K562 (cell line): ENCODE data around the gene SULT1C4. TPM values are rescaled to one million over a fixed set of nuclear protein-coding genes. Genes with fewer than 3 reads are reported as not detected.

Source experiments
- ATF1 ChIP-seq, 2 experiments: fragments of 450-650 bp in 1 of 2; IDR thresholded peaks; 2 replicates each; pipeline ENCODE4 v1.6.1; 2016; ENCODE audit warnings: missing compliant biosample characterization in 1 of 2, missing genetic modification characterization in 1 of 2
- BCLAF1 ChIP-seq, 2 experiments: fragments of 450-650 bp in 1 of 2; IDR thresholded peaks; 2 replicates each; pipeline ENCODE4 v1.6.1; 2011 to 2017; ENCODE audit warnings: low read depth in 2 of 2, antibody characterized with exemption in 1 of 2, borderline replicate concordance in 1 of 2, low read length in 1 of 2, mild to moderate bottlenecking in 1 of 2, mixed read lengths in 1 of 2; ENCODE audit not compliant: control insufficient read depth in 1 of 2
- CBFA2T3 ChIP-seq: fragments of 450-650 bp; IDR thresholded peaks from 2 replicates; pipeline ENCODE4 v1.6.1; 2017
- CEBPB ChIP-seq: fragments of 450-650 bp; IDR thresholded peaks from 2 replicates; pipeline ENCODE4 v1.6.1; 2016; ENCODE audit warnings: missing genetic modification characterization, missing compliant biosample characterization
- CGGBP1 ChIP-seq: fragments of 250-450 bp; sonication (Bioruptor Pico); IDR thresholded peaks from 2 replicates; pipeline ENCODE4 v1.9.0; 2021; ENCODE audit warnings: mild to moderate bottlenecking
- CSDE1 ChIP-seq, 2 experiments: fragments of 450-650 bp; IDR thresholded peaks; 2 replicates each; pipeline ENCODE4 v1.6.1; 2016; ENCODE audit warnings: mild to moderate bottlenecking in 1 of 2
- ETS1 ChIP-seq: conservative IDR thresholded peaks from 2 replicates; pipeline ENCODE4 v1.6.1; 2011; ENCODE audit warnings: low read depth, mild to moderate bottlenecking, low read length; ENCODE audit not compliant: control insufficient read depth
- FOSL1 ChIP-seq: fragments of 200-800 bp; sonication (Bioruptor generic); conservative IDR thresholded peaks from 2 replicates; pipeline ENCODE4 v1.6.1; 2016; ENCODE audit warnings: missing genetic modification characterization, missing compliant biosample characterization
- FOXM1 ChIP-seq, 2 experiments: fragments of 450-650 bp in 1 of 2; sonication (generic) in 1 of 2; formaldehyde crosslinking in 1 of 2; IDR thresholded peaks; 2 replicates each; pipeline versions ENCODE4 v1.6.1 to v1.9.0; 2017 to 2022; ENCODE audit warnings: low read depth in 2 of 2, mild to moderate bottlenecking in 2 of 2, missing genetic modification reagents in 1 of 2, moderate library complexity in 1 of 2
- HLTF ChIP-seq: fragments of 450-650 bp; IDR thresholded peaks from 2 replicates; pipeline ENCODE4 v1.6.1; 2016
- HNRNPL ChIP-seq: fragments of 200-400 bp; formaldehyde crosslinking; IDR thresholded peaks from 2 replicates; pipeline ENCODE4 v1.6.1; 2017; ENCODE audit warnings: low read depth, mild to moderate bottlenecking, low read length
- MTA2 ChIP-seq: fragments of 450-650 bp; IDR thresholded peaks from 2 replicates; pipeline ENCODE4 v1.6.1; 2016; ENCODE audit warnings: low read depth
- MTF1 ChIP-seq: fragments of 250-450 bp; sonication (Bioruptor Pico); IDR thresholded peaks from 2 replicates; pipeline ENCODE4 v1.9.0; 2021; ENCODE audit warnings: moderate library complexity, mild to moderate bottlenecking, inconsistent platforms, borderline replicate concordance
- NFE2L1 ChIP-seq: fragments of 450-650 bp; IDR thresholded peaks from 2 replicates; pipeline ENCODE4 v1.6.1; 2016; ENCODE audit warnings: missing genetic modification characterization, low read depth, mild to moderate bottlenecking, missing compliant biosample characterization, moderate library complexity, borderline replicate concordance
- NFIC ChIP-seq: fragments of 450-650 bp; IDR thresholded peaks from 2 replicates; pipeline ENCODE4 v1.6.1; 2017; ENCODE audit warnings: mild to moderate bottlenecking, inconsistent platforms
- PKNOX1 ChIP-seq: fragments of 450-650 bp; IDR thresholded peaks from 2 replicates; pipeline ENCODE4 v1.6.1; 2016
- POLR2G ChIP-seq: fragments of 200-400 bp; formaldehyde crosslinking; IDR thresholded peaks from 2 replicates; pipeline ENCODE4 v1.6.1; 2017; ENCODE audit warnings: low read depth, mild to moderate bottlenecking, antibody characterized with exemption, low read length, moderate library complexity
- SNAPC5 ChIP-seq: fragments of 250-450 bp; sonication (Bioruptor Pico); IDR thresholded peaks from 2 replicates; pipeline ENCODE4 v1.8.0; 2021; ENCODE audit warnings: moderate library complexity, mild to moderate bottlenecking, inconsistent platforms
- SPI1 ChIP-seq: IDR thresholded peaks from 2 replicates; pipeline ENCODE4 v1.6.1; 2011; ENCODE audit warnings: low read depth, low read length, control low read depth, borderline replicate concordance
- TCF3 ChIP-seq: sonication (generic); formaldehyde crosslinking; IDR thresholded peaks from 2 replicates; pipeline ENCODE4 v1.4.0; 2020; ENCODE audit warnings: mild to moderate bottlenecking, missing genetic modification reagents
- TRIM24 ChIP-seq, 2 experiments: fragments of 450-650 bp; IDR thresholded peaks; 2 replicates each; pipeline ENCODE4 v1.6.1; 2016
- ZNF668 ChIP-seq: fragments of 250-450 bp; sonication (Bioruptor Pico); IDR thresholded peaks from 2 replicates; pipeline ENCODE4 v1.8.0; 2022; ENCODE audit warnings: mild to moderate bottlenecking, inconsistent platforms
- polyA plus RNA-seq, 8 experiments: library from polyadenylated mRNA; depleted of rRNA in 4 of 8; stranded (reverse) in 5 of 8; unstranded in 3 of 8; fragments of >200 nt; fragmentation: Nextera tagmentation in 2 of 8; fragmentation: Illumina TruSeq in 1 of 8; extraction: Ambion mirVana in 2 of 8; extraction: Trizol in 1 of 8; gene quantifications; 2 replicates each; pipeline versions ENCODE4 v1.2.1 to v1.2.3, GENCODE V29; 2011 to 2014; ENCODE audit warnings: inconsistent platforms in 1 of 8, missing spikeins in 1 of 8
- total RNA-seq, 7 experiments: library from RNA; depleted of rRNA in 6 of 7; stranded (reverse); fragments of >200 nt in 6 of 7; fragmentation: Illumina TruSeq in 2 of 7; extraction: Trizol in 2 of 7; gene quantifications; 2 replicates each; pipeline versions ENCODE4 v1.2.1 to v1.2.3, GENCODE V29; 2011 to 2021; ENCODE audit warnings: low replicate concordance in 1 of 7

Gene SULT1C4
- total and polyA plus RNA-seq, 9 of the 15 experiments (the other 6 are each of a cell fraction or from before 2014, with no cell fraction given) = 0.04 to 0.14 (median 0.09) TPM; not detected in 5

- TF ChIP-seq FOSL1 (peak; percentile 54), HLTF (no peak), TRIM24 (IDR thresholded peaks at IDR 0.05) (peak; percentile 51 to 66; a peak in 3 of 4 replicates), CBFA2T3 (peak; percentile 76), PKNOX1 (no peak), MTA2 (peak; percentile 53), MTF1 (CRISPR knock-in tag) (no peak), CEBPB (tag) (peak; percentile 61), POLR2G (peak; percentile 78), TCF3 (CRISPR knock-in tag) (peak; percentile 73), HNRNPL (0 out of 2 replicates have a peak, but pooled peaks have one; percentile 45), ATF1 (CRISPR knock-in tag; IDR thresholded peaks at IDR 0.05) (no peak), ATF1 (tag; IDR thresholded peaks at IDR 0.05) (peak; percentile 54; the same call in 1 of the 2 replicates), ETS1 (peak; percentile 38; the same call in 1 of the 2 replicates), NFE2L1 (no peak), BCLAF1 (IDR thresholded peaks at IDR 0.05; ENCODE audit: borderline replicate concordance in 1 of 2, control insufficient read depth in 1 of 2, low read depth in 2 of 2, low read length in 1 of 2) (peak in 1 of 2 experiments; percentile 98; a peak in 2 of 4 replicates), CSDE1 (IDR thresholded peaks at IDR 0.05) (peak in 1 of 2 experiments; percentile 69; a peak in 2 of 4 replicates), ZNF668 (CRISPR knock-in tag) (no peak), NFIC (0 out of 2 replicates have a peak, but pooled peaks have one; percentile 18), SPI1 (peak; percentile 38; the same call in 1 of the 2 replicates), CGGBP1 (CRISPR knock-in tag) (peak; percentile 76; the same call in 1 of the 2 replicates), FOXM1 (IDR thresholded peaks at IDR 0.05; ENCODE audit: low read depth) (peak; percentile 41; the same call in 1 of the 2 replicates), FOXM1 (CRISPR knock-in tag; IDR thresholded peaks at IDR 0.05; ENCODE audit: low read depth) (no peak), SNAPC5 (CRISPR knock-in tag) (peak; percentile 87)
These were observed 21.6 kb upstream of the SULT1C4 start (continued) for GRCh38 chr2:108355906-108356734.
